GM19455 (cell line): ENCODE results near the gene OSTN.
A peak's percentile ranks its signal among the peaks of the same experiment; 100 is the strongest.

Experiments used
- ATAC-seq: cut with Tn5 transposase; IDR thresholded peaks from one replicate; pipeline ENCODE4 v1.9.1; 2021; ENCODE audit not compliant: unreplicated experiment

OSTN gene

DNA sequence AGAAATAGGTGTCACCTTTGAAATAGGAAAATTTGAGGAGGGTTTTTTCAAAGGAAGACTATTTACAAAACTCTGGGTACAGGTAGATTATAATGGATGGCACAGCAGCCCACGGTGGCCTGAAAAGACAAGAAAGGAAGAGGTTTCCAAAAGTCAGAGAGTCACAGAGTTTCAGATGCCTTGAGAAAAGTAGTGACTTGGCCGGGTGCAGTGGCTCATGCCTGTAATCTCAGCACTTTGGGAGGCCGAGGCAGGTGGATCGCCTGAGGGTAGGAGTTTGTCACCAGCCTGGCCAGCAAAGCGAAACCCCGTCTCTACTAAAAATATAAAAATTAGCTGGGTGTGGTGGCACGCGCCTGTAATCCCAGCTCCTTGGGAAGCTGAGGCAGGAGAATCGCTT is 35.2 kb downstream of the OSTN start:
- no peak for ATAC-seq

DNA sequence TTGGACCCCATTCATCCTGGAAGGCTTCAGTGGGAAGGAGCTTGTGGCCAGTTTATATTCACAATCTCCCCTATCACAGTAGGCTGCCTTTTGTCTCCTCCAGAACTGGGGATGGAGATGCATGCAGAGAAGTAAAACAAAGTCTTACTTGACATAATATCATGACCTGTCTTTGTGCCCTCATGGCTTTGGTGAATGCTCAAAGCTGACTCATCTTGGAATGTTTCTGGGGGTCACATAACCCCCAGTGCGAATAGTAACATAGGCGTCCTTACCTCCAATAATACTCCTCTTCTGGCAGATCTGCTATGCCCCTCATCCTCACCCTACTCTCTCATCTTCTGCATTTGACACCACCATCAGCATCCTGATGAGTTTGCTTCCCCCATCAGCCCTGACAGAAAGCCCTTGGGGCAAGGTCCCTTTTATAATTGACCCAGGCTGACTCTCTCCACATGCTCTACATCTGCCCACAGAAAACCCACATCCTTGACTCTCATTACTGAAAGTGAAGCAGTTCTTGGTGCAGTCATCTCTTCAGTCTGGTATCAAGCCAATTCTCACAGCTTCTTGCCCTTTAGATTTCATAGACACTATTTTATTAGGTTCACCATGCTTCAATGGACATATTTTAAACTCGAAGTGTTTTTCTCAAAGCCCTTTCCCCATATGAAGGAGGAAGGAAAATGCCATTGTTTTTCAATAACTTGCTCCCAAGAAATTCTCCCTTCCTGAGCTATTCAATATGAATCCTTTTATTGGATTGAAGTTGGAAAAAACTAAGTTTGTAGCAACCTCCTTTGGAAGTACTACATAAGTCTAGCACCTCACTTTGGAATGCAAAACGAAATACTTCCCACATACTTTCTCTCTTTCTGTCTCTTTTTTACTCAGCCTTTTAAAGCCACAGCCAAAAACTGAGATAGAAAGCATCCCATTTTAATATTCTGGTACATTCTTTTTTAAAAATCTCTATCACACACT is 36.6 kb downstream of the OSTN start:
- peak; percentile 98 for ATAC-seq

DNA sequence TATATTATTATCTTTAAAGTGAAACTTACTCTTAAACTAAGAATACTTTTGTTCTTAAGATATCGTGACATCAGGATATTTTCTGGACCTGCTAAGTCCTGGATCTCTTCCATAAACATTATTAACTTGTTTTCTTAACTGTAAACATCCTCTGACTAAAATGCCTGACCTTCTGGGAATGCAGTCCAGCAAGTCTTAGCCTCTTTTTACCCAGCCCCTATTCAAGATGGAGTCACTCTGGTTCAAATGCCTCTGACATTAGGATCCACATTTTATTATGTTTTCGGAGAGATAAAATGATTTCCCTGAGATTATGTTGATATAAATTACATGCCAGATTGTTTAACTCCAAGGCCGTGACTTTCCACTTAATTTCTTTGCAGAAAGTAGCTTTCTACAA is 37.6 kb downstream of the OSTN start:
- ATAC-seq: no peak

DNA sequence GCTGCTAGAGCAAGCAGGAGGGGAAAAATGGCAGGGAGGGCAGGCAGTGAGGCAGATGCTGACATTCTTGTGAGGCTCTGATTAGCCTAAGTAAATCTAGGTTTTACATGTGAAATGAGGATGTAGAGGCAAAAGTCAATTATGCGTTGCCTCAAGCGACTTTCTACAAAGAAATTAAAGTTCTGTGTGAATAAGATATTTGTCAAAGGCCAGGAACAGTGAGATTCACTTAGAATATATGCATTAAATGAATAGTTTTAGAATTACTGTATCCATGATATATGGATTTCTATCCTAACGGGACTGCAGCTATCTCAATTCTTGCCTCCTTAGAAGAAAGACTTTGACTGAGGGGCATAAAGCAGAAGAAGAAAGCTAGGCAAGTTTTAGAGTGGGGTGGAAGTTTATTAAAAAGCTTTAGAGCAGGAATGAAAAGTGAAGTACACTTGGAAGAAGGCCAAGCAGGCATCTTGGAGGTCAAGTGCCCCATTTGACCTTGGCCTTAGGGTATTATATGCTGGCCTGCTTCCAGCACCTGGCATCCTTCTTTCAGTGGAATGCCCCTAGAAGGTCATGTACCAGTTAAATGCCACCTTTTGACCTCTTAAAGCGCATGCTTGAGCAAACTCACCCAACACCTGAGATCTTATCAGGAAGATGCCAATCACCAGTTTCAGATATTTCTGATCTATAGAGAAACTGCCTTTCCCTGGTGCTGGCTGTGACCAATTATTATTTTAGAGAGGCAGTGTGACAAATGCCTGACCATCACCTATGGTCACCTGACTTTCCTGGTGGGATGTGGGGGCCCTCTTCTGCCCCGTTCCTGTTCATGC is 38.2 kb downstream of the OSTN start:
- no peak for ATAC-seq

GRCh38 chr3:191238321-191238817 is 39.3 kb downstream of the OSTN start:
- no peak for ATAC-seq

DNA sequence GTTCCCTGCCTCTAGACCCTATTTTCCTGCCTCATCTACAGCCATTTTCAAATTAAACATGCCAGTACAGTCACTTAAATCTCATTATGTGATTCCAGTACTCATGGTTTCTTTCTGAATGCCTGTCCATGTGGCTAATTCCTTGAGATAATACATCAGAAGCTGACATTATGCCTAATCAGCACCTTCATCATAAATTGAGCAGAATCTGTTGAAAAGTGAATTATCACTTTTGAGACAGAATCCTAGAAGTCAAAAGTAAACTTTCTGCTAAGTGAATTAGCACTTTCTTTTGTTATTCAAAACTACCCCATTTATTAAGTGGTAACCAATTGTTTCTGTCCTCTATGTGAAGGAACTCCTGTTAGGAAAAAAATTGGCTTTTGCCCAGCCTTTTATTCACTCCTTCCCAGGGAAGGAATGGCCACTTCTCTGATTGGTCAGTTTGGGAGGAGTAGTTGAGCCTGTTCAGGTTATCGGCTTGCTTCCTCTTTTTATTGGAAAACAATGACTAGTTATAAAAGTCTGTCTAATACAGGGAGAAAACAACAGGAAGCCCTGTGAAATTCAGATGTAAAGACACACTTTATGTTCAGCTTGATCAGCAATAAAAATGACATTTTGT is 40.5 kb downstream of the OSTN start:
- no peak for ATAC-seq

- ATAC-seq: no peak
Measured at GRCh38 chr3:191240486-191240885, 41.4 kb downstream of the OSTN start.

DNA sequence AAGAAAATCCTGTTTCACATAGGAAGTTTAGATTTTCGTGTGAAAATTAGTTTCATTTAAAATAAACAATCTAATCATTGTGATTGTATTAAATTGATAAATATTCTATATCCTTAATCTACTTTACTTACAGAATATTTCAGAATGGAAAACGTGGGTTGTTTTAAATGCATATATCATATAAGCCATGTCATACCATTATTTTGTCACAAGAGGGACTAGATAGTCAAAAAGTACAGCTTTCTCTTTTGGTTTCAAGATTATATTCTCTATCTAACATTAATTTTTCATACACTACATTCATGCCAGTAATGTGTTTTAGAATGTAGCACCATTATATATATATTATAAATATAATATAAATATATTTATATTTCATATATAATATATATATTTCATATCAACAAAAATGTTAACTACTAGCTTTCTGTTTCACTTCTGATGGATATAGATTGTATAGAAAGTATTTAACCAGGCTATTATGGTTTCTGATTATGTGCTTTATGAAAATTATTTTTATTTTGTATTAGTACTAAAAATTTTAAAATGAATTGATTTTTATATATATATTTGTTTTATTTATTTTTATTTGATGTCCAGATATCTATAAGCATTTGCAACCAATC is 45.3 kb downstream of the OSTN start:
- ATAC-seq: peak; percentile 69

- ATAC-seq: peak; percentile 45
Measured at GRCh38 chr3:191246034-191246433, 47.0 kb downstream of the OSTN start.

GRCh38 chr3:191246630-191247029 is 47.6 kb downstream of the OSTN start:
- no peak for ATAC-seq

- ATAC-seq: no peak
Measured at GRCh38 chr3:191253089-191253799, 54.2 kb downstream of the OSTN start.

- no peak for ATAC-seq
Measured at GRCh38 chr3:191254098-191254873, 55.2 kb downstream of the OSTN start.

DNA sequence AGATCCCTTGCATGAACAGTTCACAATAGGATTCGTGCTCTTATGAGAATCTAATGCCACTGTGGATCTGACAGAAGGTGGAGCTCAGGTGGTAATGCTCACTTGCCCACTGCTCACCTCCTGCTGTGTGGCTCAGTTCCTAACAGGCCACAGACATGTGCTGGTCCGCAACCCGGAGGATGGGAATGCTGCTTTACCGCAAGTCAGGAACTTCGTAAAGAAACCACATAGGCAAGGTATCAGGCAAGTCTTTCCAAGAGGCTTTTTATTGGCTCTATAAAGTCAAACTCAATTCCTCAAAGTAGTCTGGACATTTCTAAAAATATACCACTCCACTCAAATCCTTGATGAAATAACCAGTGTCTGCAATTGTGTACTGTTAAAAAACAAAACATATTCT is 56.1 kb downstream of the OSTN start:
- no peak for ATAC-seq

DNA sequence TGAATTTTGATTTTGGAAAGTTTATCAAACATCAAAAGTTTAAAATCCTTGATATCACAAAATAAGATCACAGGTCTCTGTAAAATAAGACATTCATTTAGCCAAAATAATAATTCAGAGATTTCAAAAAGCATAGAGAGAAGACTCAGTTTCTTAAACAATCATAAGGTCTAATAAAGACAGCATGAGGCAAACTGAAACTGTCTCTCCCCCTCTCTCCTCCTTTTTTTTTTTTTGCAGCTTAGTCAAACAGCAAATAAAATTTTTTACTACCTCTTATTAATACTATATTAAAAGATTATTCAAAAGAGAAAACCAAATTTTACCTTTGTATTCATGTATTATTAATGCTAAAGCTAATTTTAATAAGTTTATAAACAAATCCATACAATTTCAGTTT is 57.4 kb downstream of the OSTN start:
- no peak for ATAC-seq

GRCh38 chr3:191257286-191257685 is 58.2 kb downstream of the OSTN start:
- no peak for ATAC-seq

GRCh38 chr3:191259486-191259885 is 60.4 kb downstream of the OSTN start:
- ATAC-seq: no peak

DNA sequence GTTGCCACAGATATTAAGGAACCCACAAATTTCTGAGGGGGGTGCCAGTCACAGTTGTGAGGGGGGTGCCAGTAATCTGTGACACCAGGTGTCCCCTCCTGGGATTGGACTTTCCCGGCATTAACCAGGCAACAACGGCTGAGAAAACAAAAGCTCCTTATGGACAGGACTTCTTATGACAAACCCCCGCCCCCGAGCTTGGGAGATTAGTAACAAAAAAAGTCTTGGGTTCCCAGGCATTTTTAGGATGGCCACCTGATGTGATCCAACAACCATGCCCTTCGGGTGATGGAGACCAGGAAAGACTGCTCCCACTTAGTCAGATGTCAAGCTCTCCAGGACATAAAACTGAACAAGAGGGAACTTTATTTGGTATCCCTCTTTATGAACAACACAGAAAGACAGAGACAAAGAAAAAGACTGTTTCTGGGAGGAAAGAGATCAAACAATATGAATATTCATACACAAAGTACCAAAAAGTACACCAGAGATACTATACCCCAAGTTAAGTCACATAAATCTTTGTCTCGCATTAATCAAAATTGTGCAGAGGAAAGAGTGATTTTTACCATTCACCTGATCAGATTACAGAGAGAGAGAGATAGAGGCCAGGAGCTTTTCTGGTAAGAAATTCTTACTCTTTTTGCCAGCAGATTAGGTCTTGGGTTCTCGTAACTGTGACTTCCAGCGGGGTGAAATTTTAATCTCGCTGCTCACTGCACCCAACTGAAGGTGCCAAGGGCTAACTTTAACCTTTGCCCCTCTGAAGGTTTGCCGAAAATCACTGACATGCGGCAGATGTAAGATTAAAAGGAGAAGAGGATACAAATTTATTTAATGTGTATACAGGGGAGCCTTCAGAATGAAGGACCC is 61.6 kb downstream of the OSTN start:
- no peak for ATAC-seq

- ATAC-seq: no peak
Measured at GRCh38 chr3:191261304-191261638, 62.2 kb downstream of the OSTN start.

DNA sequence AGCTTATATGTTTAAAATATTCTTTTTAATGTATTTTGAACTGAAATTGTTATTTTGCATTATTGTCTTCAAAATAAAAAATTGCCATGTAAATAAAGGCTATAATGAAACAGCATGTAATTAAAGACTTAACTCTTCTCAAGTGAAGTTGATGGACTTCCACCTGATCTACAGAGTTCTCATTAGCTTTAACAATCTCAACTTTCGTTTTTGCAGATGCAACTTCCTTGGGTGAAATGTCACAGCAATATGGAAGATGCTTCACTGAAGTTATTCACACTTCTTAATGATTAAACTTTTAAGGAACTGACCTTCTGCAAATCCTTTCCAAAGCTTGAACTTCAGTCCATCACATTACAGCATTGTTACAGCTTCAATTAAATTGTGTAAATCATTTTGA is 63.6 kb downstream of the OSTN start:
- ATAC-seq: no peak
